Smooth muscle cell (in vitro differentiated cells): ENCODE data around the gene TRANK1. TPM values are rescaled to one million over a fixed set of nuclear protein-coding genes. Genes with fewer than 3 reads are reported as not detected.

ENCODE experiments used
- DNase-seq: peaks from one replicate; lab custom pipeline; 2025; ENCODE audit not compliant: unreplicated experiment; lab: John Stamatoyannopoulos, UW
- H2AFZ ChIP-seq: fragments of 200-600 bp; sonication (generic); 2 replicates; pipeline ENCODE4 v1.6.0; 2016; ENCODE audit warnings: antibody characterized with exemption, low read depth, mild to moderate bottlenecking
- H3F3A ChIP-seq: fragments of 200-600 bp; sonication (generic); 2 replicates; pipeline ENCODE4 v1.6.0; 2017; ENCODE audit warnings: antibody characterized with exemption, low read depth
- H3K27ac ChIP-seq: fragments of 200-600 bp; sonication (generic); 2 replicates; pipeline ENCODE4 v1.5.1; 2016; ENCODE audit warnings: low read depth, mild to moderate bottlenecking
- H3K27me3 ChIP-seq: fragments of 200-600 bp; sonication (generic); 2 replicates; pipeline ENCODE4 v1.6.1; 2016; ENCODE audit warnings: low read depth, mild to moderate bottlenecking
- H3K36me3 ChIP-seq: fragments of 200-600 bp; sonication (generic); 2 replicates; pipeline ENCODE4 v1.5.1; 2016; ENCODE audit warnings: low read depth
- H3K4me1 ChIP-seq: fragments of 200-600 bp; sonication (generic); 2 replicates; pipeline ENCODE4 v1.5.1; 2016; ENCODE audit warnings: low read depth
- H3K4me2 ChIP-seq: fragments of 200-600 bp; sonication (generic); 2 replicates; pipeline ENCODE4 v1.6.0; 2016; ENCODE audit warnings: mild to moderate bottlenecking
- H3K4me3 ChIP-seq: fragments of 200-600 bp; sonication (generic); 2 replicates; pipeline ENCODE4 v1.5.1; 2016; ENCODE audit warnings: mild to moderate bottlenecking
- H3K79me2 ChIP-seq: fragments of 200-600 bp; sonication (generic); 2 replicates; pipeline ENCODE4 v1.6.0; 2016; ENCODE audit warnings: low read depth, mild to moderate bottlenecking
- H3K9ac ChIP-seq: fragments of 200-600 bp; sonication (generic); 2 replicates; pipeline ENCODE4 v1.6.0; 2016; ENCODE audit warnings: low read depth
- H3K9me3 ChIP-seq: fragments of 200-600 bp; sonication (generic); replicated peaks from 2 replicates; pipeline ENCODE4 v1.5.1; 2016; ENCODE audit warnings: low read depth
- H4K20me1 ChIP-seq: fragments of 200-600 bp; sonication (generic); 2 replicates; pipeline ENCODE4 v1.6.0; 2016; ENCODE audit warnings: low read depth
- CTCF ChIP-seq: fragments of 200-600 bp; sonication (generic); IDR thresholded peaks from 2 replicates; pipeline ENCODE4 v1.5.1; 2017; ENCODE audit warnings: borderline replicate concordance, mild to moderate bottlenecking, antibody characterized with exemption; ENCODE audit not compliant: insufficient read depth, poor library complexity, severe bottlenecking
- WGBS: methylation state at CpG from one replicate; pipeline ENCODE4 v1.1.7; 2016; ENCODE audit warnings: low lambda C conversion rate; 5-methylcytosine and 5-hydroxymethylcytosine counted together
- polyA plus RNA-seq: library from polyadenylated mRNA; unstranded; fragments of >200 nt; fragmentation: Nextera tagmentation; extraction: Ambion mirVana; gene quantifications from 2 replicates; pipeline ENCODE4 v1.2.1, GENCODE V29; 2016
- total RNA-seq: library from RNA; depleted of rRNA; stranded (reverse); fragments of >200 nt; gene quantifications from 2 replicates; pipeline ENCODE4 v1.2.3, GENCODE V29; 2014

TRANK1 gene
- total and polyA plus RNA-seq, 2 experiments from 2014 or later: 2.4 to 5.2 TPM

- H3K4me1 ChIP-seq: peaks cover 18% of the 10 kb centered on the region
- no peaks in the 10 kb centered on the region for H3K79me2 ChIP-seq
- H3K27ac ChIP-seq: no peak overlapping the region
- no peaks in the 10 kb centered on the region for H3K27me3 ChIP-seq
- no peak overlapping the region for H3K4me3 ChIP-seq
- no peaks in the 10 kb centered on the region for H3F3A ChIP-seq
- H3K4me2 ChIP-seq: no peak overlapping the region
- no peak for DNase-seq
- no peaks in the 10 kb centered on the region for H3K36me3 ChIP-seq
- H3K9me3 ChIP-seq: no peaks in the 10 kb centered on the region
- H2AFZ ChIP-seq: no peak overlapping the region
- no peak overlapping the region for H3K9ac ChIP-seq
- WGBS: 95% methylated on average over 2 of the region's 2 CpGs
- H4K20me1 ChIP-seq: no peaks in the 10 kb centered on the region
- no peak for TF ChIP-seq CTCF
Observed at GRCh38 chr3:36972163-36972562, 27.3 kb upstream of the TRANK1 start.

GRCh38 chr3:36969540-36970432 lies 24.9 kb upstream of the TRANK1 start:
- Histone ChIP-seq H3K27ac (peak overlapping the region; percentile 64), H3K9ac (no peak overlapping the region), H3K9me3 (no peaks in the 10 kb centered on the region)

GRCh38 chr3:36969085-36969484 lies 24.2 kb upstream of the TRANK1 start:
- 79% methylated on average over 4 of the region's 4 CpGs for WGBS
- no peak overlapping the region for H2AFZ ChIP-seq
- no peaks in the 10 kb centered on the region for H3K27me3 ChIP-seq
- no peaks in the 10 kb centered on the region for H3K79me2 ChIP-seq
- no peak for TF ChIP-seq CTCF
- no peaks in the 10 kb centered on the region for H3K36me3 ChIP-seq
- no peaks in the 10 kb centered on the region for H3F3A ChIP-seq
- no peaks in the 10 kb centered on the region for H4K20me1 ChIP-seq
- H3K27ac ChIP-seq: peak overlapping the region; percentile 64
- no peak overlapping the region for H3K9ac ChIP-seq
- H3K4me3 ChIP-seq: no peak overlapping the region
- peaks cover 18% of the 10 kb centered on the region for H3K4me1 ChIP-seq
- H3K9me3 ChIP-seq: no peaks in the 10 kb centered on the region
- no peak for DNase-seq
- no peak overlapping the region for H3K4me2 ChIP-seq

More at GRCh38 chr3:36969540-36970432, 24.9 kb upstream of the TRANK1 start:
- H3K36me3 ChIP-seq: no peaks in the 10 kb centered on the region
- no peak overlapping the region for H3K4me3 ChIP-seq
- no peak overlapping the region for H2AFZ ChIP-seq
- H3F3A ChIP-seq: no peaks in the 10 kb centered on the region
- no peaks in the 10 kb centered on the region for H3K27me3 ChIP-seq
- H3K4me1 ChIP-seq: peaks cover 18% of the 10 kb centered on the region
- no peak for DNase-seq
- H4K20me1 ChIP-seq: no peaks in the 10 kb centered on the region
- H3K4me2 ChIP-seq: peak overlapping the region; percentile 70
- H3K79me2 ChIP-seq: no peaks in the 10 kb centered on the region
- no peak for TF ChIP-seq CTCF
- WGBS: 2% methylated on average over 2 of the region's 4 CpGs
